Renal cortex interstitium (tissue), 11 donors: ENCODE measurements around the gene CCNL2. TPM values are rescaled to one million over a fixed set of nuclear protein-coding genes. Genes with fewer than 3 reads are reported as not detected.
"Not testable (repeated sequence)": the region's sequence is repeated elsewhere in the genome, so short reads cannot be mapped to it uniquely, and the experiment has no call there.

Experiments
- DNase-seq, 11 donors: peaks; one replicate each; pipeline ENCODE4 v3.0.0-alpha.2; 2013; ENCODE audit warnings: low read depth in 9 of 11, low spot score in 4 of 11; ENCODE audit errors: extremely low read depth in 1 of 11
- polyA plus RNA-seq, 3 donors: library from polyadenylated mRNA; unstranded; fragments of 120-200 nt; gene quantifications; one replicate each; pipeline ENCODE4 v1.2.1, GENCODE V29; 2013; ENCODE audit not compliant: insufficient read length in 3 of 3

Gene CCNL2
- polyA plus RNA-seq, 3 donors: 241 to 386 (median 255) TPM

- no peak for DNase-seq
Measured at GRCh38 chr1:1435911-1436629, 36.9 kb upstream of the CCNL2 start.

GRCh38 chr1:1435106-1435903 is 36.2 kb upstream of the CCNL2 start, which contains the start of gene VWA1:
TSS of gene VWA1 (plus strand) at chr1:1435690. CDS start at chr1:1435749, 59 bp downstream.
- no peak for DNase-seq

GRCh38 chr1:1434824-1435105 is 35.6 kb upstream of the CCNL2 start:
- DNase-seq: no peak

- DNase-seq: no peak
Measured at GRCh38 chr1:1434131-1434823, 35.1 kb upstream of the CCNL2 start.

GRCh38 chr1:1433804-1434130 is 34.6 kb upstream of the CCNL2 start:
- DNase-seq: no peak

- peak in 1 of 11 donors; percentile 67 for DNase-seq
Measured at GRCh38 chr1:1432951-1433803, 34.0 kb upstream of the CCNL2 start.

GRCh38 chr1:1432274-1432950 is 33.3 kb upstream of the CCNL2 start:
- no peak for DNase-seq

- no peak for DNase-seq
Measured at GRCh38 chr1:1431845-1432273, 32.7 kb upstream of the CCNL2 start.

- DNase-seq: no peak
Measured at GRCh38 chr1:1430992-1431844, 32.1 kb upstream of the CCNL2 start.

GRCh38 chr1:1430114-1430982 is 31.2 kb upstream of the CCNL2 start:
- no peak for DNase-seq

GRCh38 chr1:1429671-1430073 is 30.5 kb upstream of the CCNL2 start:
- no peak for DNase-seq

- not testable (repeated sequence) for DNase-seq
Measured at GRCh38 chr1:1428967-1429366, 29.8 kb upstream of the CCNL2 start.

- DNase-seq: no peak
Measured at GRCh38 chr1:1428174-1428573, 29.0 kb upstream of the CCNL2 start.

- DNase-seq: no peak
Measured at GRCh38 chr1:1427820-1428148, 28.6 kb upstream of the CCNL2 start.

- DNase-seq: no peak
Measured at GRCh38 chr1:1427106-1427819, 28.1 kb upstream of the CCNL2 start.

- no peak for DNase-seq
Measured at GRCh38 chr1:1426496-1427105, 27.5 kb upstream of the CCNL2 start.
